ENCODE results near the gene MAPRE2. TPM values are rescaled to one million over a fixed set of nuclear protein-coding genes. Genes with fewer than 3 reads are reported as not detected.

Gene MAPRE2
- total RNA-seq, 1 experiment from 2014 or later = 2.8 TPM

- no peaks in the 10 kb centered on the region for H3K36me3 ChIP-seq (ENCODE audit: low read depth, low read length)
- no peak overlapping the region for H3K4me3 ChIP-seq (ENCODE audit: low read length)
- ChIA-PET CTCF (no interaction called here), POLR2A (ENCODE audit: unreplicated experiment) (no interaction called here)
- H3K9me2 ChIP-seq (replicated peaks; ENCODE audit: low read length) = no peaks in the 10 kb centered on the region
- DNase-seq = no peak
- H3K4me2 ChIP-seq (ENCODE audit: low read length) = no peak overlapping the region
- H4K20me1 ChIP-seq (ENCODE audit: low read length) = no peaks in the 10 kb centered on the region
- H3K9me3 ChIP-seq (ENCODE audit: low read length) = no peaks in the 10 kb centered on the region
- ATAC-seq = no peak
- no peak overlapping the region for H2AFZ ChIP-seq (ENCODE audit: low read length)
- H3K27me3 ChIP-seq (ENCODE audit: low read length) = no peaks in the 10 kb centered on the region
- no peak overlapping the region for H3K9ac ChIP-seq (ENCODE audit: low read length)
- TF ChIP-seq EZH2 (IDR thresholded peaks at IDR 0.05; ENCODE audit: low read length, unreplicated experiment) (no peak), CTCF (conservative IDR thresholded peaks at IDR 0.05; ENCODE audit: low read depth, low read length) (no peak), EZH2phosphoT487 (IDR thresholded peaks at IDR 0.05; ENCODE audit: borderline replicate concordance, low read length) (no peak)
- no TSS peak for BruUV-seq (replicated peaks)
- H3F3A ChIP-seq (ENCODE audit: low read length, unreplicated experiment) = no peaks in the 10 kb centered on the region
- H3K4me1 ChIP-seq (ENCODE audit: insufficient read depth, low read length) = no peaks in the 10 kb centered on the region
- H3K27ac ChIP-seq (ENCODE audit: low read length) = no peak overlapping the region
- no peaks in the 10 kb centered on the region for H3K79me2 ChIP-seq (ENCODE audit: low read length)
- intact Hi-C loops (cut with micrococcal nuclease) = no loop called here
Measured at GRCh38 chr18:34995746-34996145, 45.5 kb upstream of the MAPRE2 start.

- H3K27ac ChIP-seq (ENCODE audit: low read length) = no peak overlapping the region
- H3K4me2 ChIP-seq (ENCODE audit: low read length) = no peak overlapping the region
- H3K4me1 ChIP-seq (ENCODE audit: insufficient read depth, low read length) = no peaks in the 10 kb centered on the region
- H2AFZ ChIP-seq (ENCODE audit: low read length) = no peak overlapping the region
- ChIA-PET POLR2A (ENCODE audit: unreplicated experiment) (no interaction called here), CTCF (no interaction called here)
- no peaks in the 10 kb centered on the region for H3K79me2 ChIP-seq (ENCODE audit: low read length)
- no TSS peak for BruUV-seq (replicated peaks)
- H3K9ac ChIP-seq (ENCODE audit: low read length) = no peak overlapping the region
- ATAC-seq = no peak
- H3K9me2 ChIP-seq (replicated peaks; ENCODE audit: low read length) = no peaks in the 10 kb centered on the region
- no peak for DNase-seq
- intact Hi-C loops (cut with micrococcal nuclease) = no loop called here
- no peaks in the 10 kb centered on the region for H3K9me3 ChIP-seq (ENCODE audit: low read length)
- no peak for TF ChIP-seq CTCF (conservative IDR thresholded peaks at IDR 0.05; ENCODE audit: low read depth, low read length)
- H3F3A ChIP-seq (ENCODE audit: low read length, unreplicated experiment) = no peaks in the 10 kb centered on the region
- H4K20me1 ChIP-seq (ENCODE audit: low read length) = no peaks in the 10 kb centered on the region
- H3K27me3 ChIP-seq (ENCODE audit: low read length) = no peaks in the 10 kb centered on the region
- no peaks in the 10 kb centered on the region for H3K36me3 ChIP-seq (ENCODE audit: low read depth, low read length)
- H3K4me3 ChIP-seq (ENCODE audit: low read length) = no peak overlapping the region
Measured at GRCh38 chr18:34998661-34999060, 42.6 kb upstream of the MAPRE2 start.

GRCh38 chr18:34999756-35000289, 41.4 kb upstream of the MAPRE2 start:
- Histone ChIP-seq H3K4me2 (ENCODE audit: low read length) (no peak overlapping the region), H3K27ac (ENCODE audit: low read length) (no peak overlapping the region), H3K9me3 (ENCODE audit: low read length) (no peaks in the 10 kb centered on the region), H3K79me2 (ENCODE audit: low read length) (no peaks in the 10 kb centered on the region), H3K9ac (ENCODE audit: low read length) (no peak overlapping the region), H3F3A (ENCODE audit: low read length, unreplicated experiment) (no peaks in the 10 kb centered on the region), H3K9me2 (replicated peaks; ENCODE audit: low read length) (no peaks in the 10 kb centered on the region), H4K20me1 (ENCODE audit: low read length) (no peaks in the 10 kb centered on the region), H3K4me3 (ENCODE audit: low read length) (no peak overlapping the region), H3K36me3 (ENCODE audit: low read depth, low read length) (no peaks in the 10 kb centered on the region), H3K4me1 (ENCODE audit: insufficient read depth, low read length) (no peaks in the 10 kb centered on the region), H3K27me3 (ENCODE audit: low read length) (no peaks in the 10 kb centered on the region), H2AFZ (ENCODE audit: low read length) (no peak overlapping the region)
- ATAC-seq (no peak), DNase-seq (no peak)
- no TSS peak for BruUV-seq (replicated peaks)
- intact Hi-C loops (cut with micrococcal nuclease) = loop anchor here (10.0 kb wide), 1 partner anchor 135 kb away; no protein-coding TSS in a partner anchor
- POLR2A ChIA-PET (ENCODE audit: unreplicated experiment) = no interaction called here
- no peak for TF ChIP-seq EZH2 (IDR thresholded peaks at IDR 0.05; ENCODE audit: low read length, unreplicated experiment)
- no peak for TF ChIP-seq EZH2phosphoT487 (IDR thresholded peaks at IDR 0.05; ENCODE audit: borderline replicate concordance, low read length)
- TF ChIP-seq CTCF (conservative IDR thresholded peaks at IDR 0.05; ENCODE audit: low read depth, low read length) = no peak
- CTCF ChIA-PET = no interaction called here
